KBM-7 (cell line): ENCODE data around the gene SKIDA1.

Experiments used
- DNase-seq: peaks from one replicate; pipeline ENCODE4 v3.0.0-alpha.2; 2015
- in situ Hi-C: fragments of 300-500 bp; cut with MboI; formaldehyde crosslinking; loops from 2 replicates; pipeline ENCODE4 v1.14.3; 2020; ENCODE audit warnings: low sequenced_read_pairs, low pct_unique_long_range_greater_than_20kb, mixed read lengths

The SKIDA1 gene

DNA sequence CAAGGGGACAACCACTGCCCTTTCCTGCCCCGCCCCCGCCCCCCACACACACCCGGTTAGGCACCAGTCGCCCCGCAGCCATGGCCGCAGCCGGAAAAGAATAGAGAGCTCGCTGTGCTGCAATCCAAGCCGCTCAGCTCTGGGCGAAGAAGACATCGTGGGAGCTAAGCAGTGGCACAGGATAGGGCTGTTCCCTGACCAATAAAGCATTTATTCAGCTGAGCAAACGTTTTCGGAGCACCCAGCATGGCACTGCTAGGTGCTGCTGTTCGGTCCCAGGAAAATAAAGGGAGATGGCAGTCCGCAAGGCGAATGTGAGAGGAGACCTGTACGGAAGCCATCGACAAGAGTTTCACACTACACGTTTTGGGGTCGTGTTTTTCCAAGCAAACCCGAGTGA is 18.3 kb downstream of the SKIDA1 start:
- in situ Hi-C loops = no loop called here
- DNase-seq = no peak

DNA sequence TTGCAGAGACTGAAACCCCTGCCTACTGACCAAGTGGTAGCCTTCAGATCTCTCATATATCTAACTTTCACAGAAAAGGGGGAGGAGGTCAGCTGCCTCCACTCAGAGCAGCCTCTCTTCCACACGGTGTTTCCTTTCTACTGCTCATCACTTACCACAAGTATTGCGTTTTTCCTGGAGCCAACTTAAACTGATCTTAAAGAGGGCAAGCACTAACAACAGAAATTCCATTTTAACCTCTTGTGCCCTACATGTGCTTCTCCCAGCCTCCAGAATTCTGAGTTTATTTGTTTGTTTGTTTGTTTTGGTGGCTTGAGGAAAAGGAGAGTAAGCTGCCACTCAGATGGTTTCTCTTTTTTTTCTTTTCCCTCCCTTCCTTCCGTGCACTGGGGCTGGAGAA is 19.1 kb downstream of the SKIDA1 start:
- peak; percentile 8 for DNase-seq
- in situ Hi-C loops = no loop called here

DNA sequence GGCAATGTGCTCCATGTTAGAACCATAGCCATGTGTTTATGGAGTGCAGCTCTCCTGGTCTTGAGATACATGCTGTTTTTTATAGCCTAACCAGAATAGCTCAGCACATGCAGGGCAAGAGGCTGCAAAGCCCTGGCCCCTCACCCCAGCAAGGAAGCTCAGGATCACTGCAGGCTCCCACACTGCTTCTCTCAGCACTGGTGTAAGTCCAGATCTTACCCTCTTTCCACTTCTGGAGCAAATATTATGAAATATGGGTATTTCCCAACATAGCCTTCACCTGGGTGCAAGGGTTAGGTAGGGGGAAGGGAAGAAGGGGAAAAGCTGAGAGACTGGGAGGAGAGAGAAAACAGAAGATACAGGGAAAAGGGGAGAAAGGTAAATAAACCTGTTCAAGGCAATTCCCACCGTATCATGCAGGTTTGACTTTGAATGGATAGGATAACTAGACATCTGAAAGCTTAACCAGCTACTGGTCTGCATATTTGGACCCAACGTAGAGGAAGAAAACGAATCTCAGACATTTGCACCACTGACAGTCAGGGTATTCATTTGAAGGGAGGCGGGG is 19.7 kb downstream of the SKIDA1 start:
- in situ Hi-C loops = no loop called here
- DNase-seq = no peak

DNA sequence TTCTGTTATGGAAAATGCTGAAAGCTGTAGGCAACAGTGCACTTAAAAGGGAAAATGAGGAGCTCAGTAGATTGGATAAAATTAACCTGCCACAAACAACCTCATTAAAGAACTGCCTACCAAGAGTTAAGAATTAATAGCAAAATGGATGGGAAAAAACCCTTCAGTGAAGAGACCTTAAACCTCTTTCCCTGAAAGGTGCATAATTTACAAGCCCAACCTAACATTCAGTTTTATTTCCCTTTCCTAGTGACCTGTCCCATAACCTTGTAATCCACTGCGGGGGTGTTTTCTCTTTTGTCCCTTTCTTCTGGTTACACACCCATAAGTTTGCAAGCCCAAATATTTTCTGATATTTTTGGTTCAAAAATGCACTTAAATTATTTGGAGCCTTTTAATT is 21.9 kb downstream of the SKIDA1 start:
- in situ Hi-C loops = no loop called here
- no peak for DNase-seq

DNA sequence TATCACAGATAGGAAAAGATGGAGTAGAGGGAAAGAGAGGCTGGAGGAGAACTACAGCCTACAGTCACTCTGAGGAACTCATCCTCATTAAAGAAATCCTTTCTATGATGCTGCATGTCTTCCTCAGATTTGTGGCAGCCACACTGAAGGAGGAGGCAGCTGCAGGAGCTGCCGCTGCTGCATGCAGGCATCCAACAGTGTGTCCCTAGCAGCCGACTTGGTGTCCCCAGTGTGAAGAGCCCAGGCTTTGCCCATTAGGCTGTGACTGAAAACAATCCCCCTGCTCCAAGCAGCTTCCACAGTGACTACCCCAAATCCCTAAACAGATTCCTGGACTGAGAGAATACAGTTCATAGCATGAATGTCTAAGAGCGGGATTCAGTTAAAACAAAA is 23.1 kb downstream of the SKIDA1 start:
- no peak for DNase-seq
- in situ Hi-C loops = no loop called here

DNA sequence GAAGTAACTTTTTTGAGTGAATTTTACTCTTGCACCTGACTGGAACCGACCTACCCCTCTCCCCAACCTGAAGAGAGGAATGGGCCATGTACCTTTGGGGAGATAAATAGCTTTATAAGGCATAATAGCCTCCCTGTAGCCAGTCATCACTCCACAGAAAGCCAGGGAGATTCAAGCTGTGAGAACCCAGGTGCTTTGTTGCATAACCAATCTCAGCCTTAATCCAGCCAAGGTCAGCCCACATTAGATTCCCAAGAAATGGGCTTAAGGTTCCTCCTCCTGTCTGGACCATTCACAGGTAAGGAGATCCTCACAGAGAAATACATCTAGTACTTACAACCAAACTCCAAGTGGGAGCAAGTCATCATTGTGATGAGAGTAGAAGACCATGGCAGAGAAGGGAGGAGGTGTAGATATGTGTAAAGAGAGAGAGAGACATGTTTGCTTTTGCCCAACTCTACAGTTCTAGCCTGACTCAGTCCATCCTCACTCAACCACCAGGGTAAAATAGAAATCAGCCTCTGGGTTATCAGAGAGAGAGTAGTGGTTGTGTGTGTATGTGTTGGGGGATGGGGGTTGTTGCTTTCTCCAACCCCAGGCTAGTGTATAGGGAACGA is 23.6 kb downstream of the SKIDA1 start:
- no peak for DNase-seq
- in situ Hi-C loops = no loop called here

DNA sequence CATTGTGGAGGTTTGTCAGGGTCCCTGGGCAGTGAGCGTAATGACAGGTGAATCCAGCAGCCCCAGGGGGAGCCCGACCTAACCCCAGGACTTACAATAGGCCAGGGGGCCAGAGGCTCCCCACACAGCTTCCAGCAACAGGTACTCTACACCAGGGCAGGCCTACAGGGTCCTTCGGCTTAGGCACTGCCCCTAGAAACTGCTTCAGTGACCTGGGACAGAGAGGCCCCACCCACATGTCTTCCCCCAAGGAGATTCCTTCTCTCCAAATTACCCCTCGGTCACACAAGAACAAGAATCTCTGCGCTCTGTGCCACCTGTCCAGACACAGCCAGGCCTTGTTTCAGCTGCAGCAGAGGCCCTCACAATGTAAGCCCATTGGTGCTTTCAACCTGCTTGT is 24.4 kb downstream of the SKIDA1 start:
- no peak for DNase-seq
- in situ Hi-C loops = no loop called here

DNA sequence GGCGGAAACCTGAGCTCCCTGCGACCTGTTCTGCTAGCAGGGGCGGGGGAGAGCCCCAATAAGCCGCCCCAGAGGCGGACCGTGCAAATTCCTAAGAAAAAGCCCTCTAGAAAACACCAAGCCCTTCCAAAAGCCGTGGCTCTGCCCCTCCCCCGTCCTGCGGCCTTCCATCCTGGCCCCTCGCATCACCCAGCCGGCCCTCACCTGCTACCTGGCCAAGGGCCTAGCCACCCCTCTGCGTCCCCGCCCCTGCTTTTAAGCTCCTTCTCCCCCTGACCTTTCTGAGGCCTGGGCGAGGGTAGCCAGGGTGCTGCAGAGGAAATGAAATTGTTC is 24.9 kb downstream of the SKIDA1 start:
- in situ Hi-C loops = no loop called here
- no peak for DNase-seq

DNA sequence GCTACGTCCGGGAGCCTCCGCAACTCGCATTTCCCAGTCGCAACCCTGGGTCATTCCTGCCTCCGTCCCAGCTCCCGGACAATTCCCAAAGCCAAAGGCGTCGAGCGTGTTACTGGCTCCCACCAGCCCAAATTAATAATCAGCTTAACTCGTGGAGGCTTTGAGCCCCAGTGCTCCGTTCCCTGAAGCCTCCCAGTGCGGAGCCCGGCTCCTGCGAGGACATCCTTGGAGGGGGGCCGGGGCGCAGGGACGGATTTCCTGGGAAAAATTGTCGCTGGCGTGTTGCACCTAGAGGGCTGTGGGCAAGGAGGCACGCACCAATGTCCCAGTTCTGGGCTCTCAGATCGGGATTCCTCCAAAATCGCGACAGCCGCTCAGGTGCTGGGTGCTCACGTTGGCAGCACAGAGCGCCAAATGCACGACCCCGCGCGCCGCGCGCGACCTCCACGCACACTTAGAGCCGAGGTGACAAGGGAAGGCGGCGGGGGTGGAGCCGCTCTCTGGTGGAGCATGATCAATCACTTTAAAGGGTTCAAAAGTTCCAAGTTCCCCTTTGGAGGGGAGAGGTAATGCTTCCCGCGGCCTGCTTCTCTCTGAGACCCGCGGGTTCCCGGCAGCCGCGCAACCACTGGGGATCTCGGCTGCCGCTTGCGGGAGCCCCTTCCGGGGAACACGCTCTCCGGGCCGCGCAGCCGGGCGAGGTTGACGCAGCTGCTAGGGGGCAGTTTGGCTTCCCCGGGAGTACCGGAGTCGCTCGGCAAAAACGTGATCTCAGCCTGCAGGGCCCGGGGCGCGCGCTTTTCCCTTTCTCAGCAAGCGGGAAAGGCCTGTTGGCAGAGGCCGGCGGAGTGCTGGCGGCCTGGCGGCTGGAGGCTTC is 25.5 kb downstream of the SKIDA1 start:
- in situ Hi-C loops = loop anchor here (25.0 kb wide), 1 partner anchor 213 kb away; no protein-coding TSS in a partner anchor

DNA sequence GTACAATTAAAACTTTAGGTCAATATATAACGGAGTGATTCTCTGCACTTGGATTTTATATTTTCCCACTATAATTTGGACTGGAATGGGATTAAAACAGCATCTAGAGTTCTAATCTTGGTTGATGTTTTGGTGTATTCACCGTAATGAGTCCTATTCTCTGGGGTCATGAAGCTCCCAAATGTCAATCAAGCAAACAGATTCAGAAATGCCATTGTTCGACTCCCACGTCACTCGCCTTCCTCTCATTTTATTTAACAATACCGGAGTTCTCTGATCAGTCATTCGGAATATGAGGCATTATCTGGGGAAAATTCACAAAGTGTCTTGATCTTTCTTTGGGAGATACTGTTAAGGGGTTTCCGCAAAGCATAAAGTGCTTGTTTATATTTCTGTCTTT is 26.5 kb downstream of the SKIDA1 start:
- in situ Hi-C loops = loop anchor here (25.0 kb wide), 1 partner anchor 212 kb away; no protein-coding TSS in a partner anchor
- no peak for DNase-seq

More for the DNA sequence above, 25.5 kb downstream of the SKIDA1 start:
- DNase-seq = no peak

DNA sequence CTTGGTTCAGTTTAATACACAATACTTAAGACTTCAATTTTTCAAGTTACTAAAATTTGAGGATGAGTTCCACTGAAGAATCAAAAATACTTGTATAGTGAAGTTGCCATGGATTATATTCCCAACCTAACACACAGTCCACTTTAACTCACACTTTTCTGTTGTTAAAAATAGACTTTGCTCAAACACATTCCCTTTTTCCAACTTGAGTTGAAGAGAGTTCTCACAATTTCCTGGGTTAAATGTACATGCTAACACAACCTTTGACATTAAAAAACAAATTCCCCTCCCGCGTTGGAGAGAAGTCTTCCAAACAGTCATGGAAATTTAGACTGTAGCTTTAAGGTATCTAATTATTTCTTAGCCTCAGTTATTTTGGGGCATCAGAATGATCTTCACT is 27.1 kb downstream of the SKIDA1 start:
- no peak for DNase-seq
- in situ Hi-C loops = loop anchor here (25.0 kb wide), 1 partner anchor 211 kb away; no protein-coding TSS in a partner anchor

DNA sequence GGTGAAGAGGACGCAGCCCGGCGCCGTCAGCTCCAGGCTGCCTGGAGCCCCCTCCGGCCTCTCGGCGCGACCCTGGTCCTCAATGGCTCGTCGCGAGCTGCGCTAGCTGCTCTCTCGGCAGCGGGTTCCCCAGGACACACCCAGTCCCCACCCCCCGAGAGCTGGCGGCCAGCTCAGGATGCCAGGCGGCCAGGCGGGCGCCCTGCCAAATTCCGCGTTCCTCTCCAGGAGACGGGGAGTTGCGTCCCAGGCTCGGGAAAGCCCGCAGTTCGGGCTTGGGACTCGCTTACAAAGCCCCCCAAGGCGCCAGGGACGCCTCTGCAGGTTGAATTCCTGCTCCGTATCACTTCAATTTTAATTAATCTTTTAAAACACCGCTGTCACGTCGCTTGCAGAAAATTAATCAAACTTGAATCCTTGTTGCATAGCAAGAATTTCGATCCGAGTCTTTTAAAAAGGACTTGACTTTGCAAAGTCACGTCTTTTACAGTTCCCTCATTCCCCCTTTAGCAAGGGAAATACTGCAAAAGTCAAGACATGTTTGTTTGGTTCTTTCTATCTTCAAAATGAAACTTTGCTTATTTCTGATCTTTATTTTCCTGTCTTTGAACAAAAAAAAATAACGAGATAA is 28.2 kb downstream of the SKIDA1 start:
- in situ Hi-C loops = loop anchor here (25.0 kb wide), 1 partner anchor 210 kb away; no protein-coding TSS in a partner anchor
- DNase-seq = peak; percentile 75

DNA sequence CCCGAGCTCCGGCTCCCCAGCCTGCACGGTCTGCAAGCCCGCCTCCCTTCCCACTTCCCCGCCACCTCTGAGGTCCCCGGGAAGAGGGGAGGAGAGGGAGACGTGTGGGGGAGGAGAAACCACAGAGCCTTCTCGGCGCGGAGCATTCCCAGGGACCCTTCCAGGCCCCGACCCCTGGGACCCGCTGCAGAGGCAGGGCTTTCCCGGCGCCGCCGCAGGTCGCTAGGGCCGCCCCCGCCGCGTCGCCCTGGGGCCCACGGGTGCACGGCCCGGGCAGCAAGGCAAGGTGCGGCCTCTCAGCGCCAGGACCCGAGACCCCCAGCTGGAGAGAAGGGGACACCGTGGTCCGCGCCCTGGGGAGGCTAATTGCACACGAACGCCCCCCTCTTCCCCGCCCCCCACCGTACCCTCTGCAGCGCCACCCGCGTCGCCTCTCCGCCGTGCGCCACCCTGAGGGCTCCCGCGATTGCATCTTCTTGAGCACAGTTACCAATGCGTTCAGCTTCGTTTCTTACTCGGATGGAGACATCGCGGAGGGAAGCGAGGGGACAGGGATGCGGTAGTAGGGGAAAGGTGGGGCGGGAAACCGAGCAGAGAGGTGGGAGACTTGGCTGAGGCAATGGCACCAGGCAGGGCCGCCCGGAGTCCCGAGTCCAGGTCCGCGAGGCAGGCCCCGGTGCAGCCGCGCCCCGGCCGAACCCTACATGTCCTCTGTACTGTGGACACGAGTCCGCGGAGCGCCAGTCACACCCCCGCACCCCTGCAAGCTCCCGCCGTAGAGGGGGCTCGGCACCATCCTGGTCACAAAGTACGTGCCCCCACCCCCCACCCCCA is 28.9 kb downstream of the SKIDA1 start:
- peak; percentile 69 for DNase-seq
- in situ Hi-C loops = loop anchor here (25.0 kb wide), 1 partner anchor 209 kb away; no protein-coding TSS in a partner anchor

DNA sequence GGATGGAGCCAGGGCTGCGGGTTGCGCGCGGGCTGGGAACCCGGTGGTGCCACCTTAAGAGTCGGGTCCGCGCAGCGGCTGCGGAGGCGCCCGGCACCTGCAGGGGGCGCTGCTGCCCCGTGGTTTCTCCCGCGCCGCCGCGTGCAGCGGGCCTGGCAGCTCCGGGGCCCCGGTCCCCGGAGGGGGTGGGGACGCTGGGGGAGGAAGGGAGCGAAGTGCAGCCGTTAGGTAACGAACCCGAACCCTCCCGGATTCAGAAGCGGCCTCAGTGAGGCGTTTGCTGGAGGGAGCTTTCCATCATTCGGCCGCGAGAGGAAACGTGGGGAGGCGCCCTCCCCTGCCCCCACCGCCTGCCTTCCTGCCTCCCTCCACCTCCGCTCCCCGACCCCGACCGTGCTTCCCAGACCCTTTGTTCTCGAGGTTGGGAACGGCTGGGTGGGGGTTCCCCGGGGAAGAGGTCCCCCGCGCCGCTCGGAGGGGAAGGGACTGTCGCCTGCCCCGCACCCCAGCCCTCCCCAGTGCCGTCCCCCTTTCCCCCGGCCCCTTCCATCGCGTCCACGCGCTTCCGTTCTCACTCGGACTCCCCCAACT is 29.6 kb downstream of the SKIDA1 start:
- in situ Hi-C loops = loop anchor here (25.0 kb wide), 1 partner anchor 209 kb away; no protein-coding TSS in a partner anchor
- peak; percentile 93 for DNase-seq

DNA sequence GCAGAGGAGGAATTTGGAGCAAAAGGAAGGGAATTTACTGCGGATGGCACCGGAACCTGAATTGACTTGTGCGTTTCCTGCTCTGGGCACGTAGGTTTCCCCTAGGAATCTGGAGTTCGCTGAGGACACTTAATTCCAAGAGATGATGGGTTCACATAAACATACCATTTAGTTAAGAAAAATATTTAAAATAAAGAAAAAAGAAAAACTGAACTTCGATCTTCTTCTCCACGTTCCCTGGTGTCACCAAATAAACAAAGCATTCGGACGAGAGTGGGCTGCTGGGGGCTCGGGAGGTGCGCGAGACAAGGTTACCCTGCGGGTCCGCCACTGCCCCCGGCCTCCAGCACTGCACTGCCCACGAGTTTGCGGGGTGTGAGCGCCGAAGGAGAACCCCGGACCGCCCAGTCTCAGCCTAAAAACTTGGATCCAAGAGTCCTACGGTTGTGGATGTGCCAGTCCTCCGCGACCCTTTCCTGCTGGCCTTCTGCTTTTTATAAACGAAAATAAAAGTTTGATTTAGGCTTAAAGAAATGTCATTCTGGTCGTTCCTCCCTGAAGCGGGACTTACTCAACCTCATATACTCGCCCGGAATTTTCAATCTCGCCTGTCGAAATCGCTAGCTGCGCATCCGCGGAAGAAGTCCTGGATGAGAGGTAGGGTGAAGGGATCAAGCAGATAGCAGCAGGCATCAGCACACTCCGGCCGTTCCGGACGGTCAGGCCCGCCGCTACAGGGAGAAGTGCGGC is 30.3 kb downstream of the SKIDA1 start:
- DNase-seq = no peak
- in situ Hi-C loops = loop anchor here (25.0 kb wide), 1 partner anchor 208 kb away; no protein-coding TSS in a partner anchor

DNA sequence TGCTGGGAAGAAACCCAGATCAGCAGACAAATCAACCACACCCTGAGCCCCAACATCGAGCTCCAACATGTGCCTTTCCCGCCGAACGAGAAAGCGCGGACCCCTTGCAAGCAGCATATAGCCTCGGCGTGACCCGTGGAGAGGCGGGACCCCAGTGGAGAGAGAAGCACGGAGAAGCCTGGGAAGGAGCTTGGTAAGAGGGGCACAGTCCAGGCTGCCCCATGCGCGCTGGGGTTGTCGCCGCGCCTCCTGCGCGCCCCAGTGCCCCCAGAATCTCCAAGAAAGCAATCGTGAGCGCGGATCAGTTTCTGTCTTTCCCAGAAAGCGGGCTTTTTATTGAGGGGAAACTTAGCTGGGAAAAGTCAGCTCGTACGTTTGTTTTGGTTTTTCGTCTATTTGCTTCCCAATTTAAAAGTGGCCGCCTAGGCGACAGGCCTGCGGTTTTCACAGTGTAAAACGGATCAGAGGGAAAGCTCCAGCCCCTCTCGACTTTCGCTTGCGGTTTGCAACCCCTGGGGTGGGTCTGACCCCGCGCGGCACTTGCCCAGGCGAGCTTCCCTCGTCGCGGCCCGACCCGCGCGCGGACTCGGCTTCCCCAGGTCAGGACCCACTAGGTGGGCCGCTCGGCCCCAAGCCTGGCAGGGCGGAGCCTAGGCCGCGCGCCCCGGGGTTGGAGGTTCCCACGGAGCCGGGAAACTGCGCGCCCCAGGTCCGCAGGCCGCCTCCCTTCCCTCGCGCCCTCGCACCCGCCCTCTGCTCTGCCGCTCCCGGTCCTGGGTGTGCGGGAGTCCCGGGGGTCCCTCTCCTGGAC is 31.1 kb downstream of the SKIDA1 start:
- DNase-seq = peak; percentile 63

DNA sequence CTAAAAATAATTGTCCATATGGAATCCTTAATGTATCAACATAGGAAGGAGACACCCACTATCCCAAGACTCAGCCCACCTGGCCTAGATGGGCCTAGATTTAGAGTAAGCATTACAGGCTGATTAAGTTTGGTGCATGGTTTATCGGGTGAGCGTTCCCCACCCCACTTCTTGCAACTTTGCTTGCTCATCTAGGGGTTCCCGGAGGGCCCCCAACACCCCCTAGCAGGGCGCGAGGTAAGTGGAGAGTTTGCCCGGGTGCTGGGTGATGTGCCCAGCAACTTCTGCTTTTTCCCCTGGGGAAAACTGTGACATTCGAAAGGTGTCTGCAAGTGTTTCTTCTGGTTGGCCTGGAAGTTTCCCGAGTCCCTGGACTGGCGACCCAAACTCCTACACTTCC is 31.7 kb downstream of the SKIDA1 start:
- in situ Hi-C loops = loop anchor here (25.0 kb wide), 1 partner anchor 206 kb away; no protein-coding TSS in a partner anchor

More for the DNA sequence above, 31.1 kb downstream of the SKIDA1 start:
- in situ Hi-C loops = loop anchor here (25.0 kb wide), 1 partner anchor 207 kb away; no protein-coding TSS in a partner anchor

More for the DNA sequence above, 31.7 kb downstream of the SKIDA1 start:
- peak; percentile 48 for DNase-seq
